OCI-LY7 (cell line): Measurements from ENCODE around the gene FOXL2. TPM values are rescaled to one million over a fixed set of nuclear protein-coding genes. Genes with fewer than 3 reads are reported as not detected.

Source experiments
- BruUV-seq: library from RNA; stranded (reverse); fragments of 400-500 nt; replicated peaks from 2 replicates; lab custom pipeline; 2021; lab: Mats Ljungman, UMichigan
- CTCF ChIA-PET: fragments of 300-600 bp; sonication (Branson Sonifier 250); formaldehyde crosslinking; loops from one replicate; lab custom pipeline; 2022; ENCODE audit warnings: antibody characterized with exemption; ENCODE audit not compliant: unreplicated experiment; lab: Charles Lee
- POLR2A ChIA-PET: fragments of 300-600 bp; sonication (Branson Sonifier 250); formaldehyde crosslinking; loops from one replicate; lab custom pipeline; 2022; ENCODE audit warnings: antibody characterized with exemption; lab: Charles Lee
- DNase-seq: peaks from one replicate; pipeline ENCODE4 v3.0.0-alpha.2; 2015; ENCODE audit warnings: low spot score
- H2AFZ ChIP-seq: fragments of 200-600 bp; sonication (generic), shearing (Covaris generic); 2 replicates; pipeline ENCODE4 v1.6.1; 2014; ENCODE audit warnings: mild to moderate bottlenecking, antibody characterized with exemption, low read length, moderate library complexity
- H3K27ac ChIP-seq: fragments of 200-600 bp; sonication (generic); 2 replicates; pipeline ENCODE4 v1.5.1; 2014; ENCODE audit warnings: mixed run types, low read depth, mild to moderate bottlenecking, moderate library complexity, low read length, inconsistent platforms; ENCODE audit not compliant: poor library complexity, severe bottlenecking
- H3K36me3 ChIP-seq: fragments of 200-600 bp; sonication (generic); 2 replicates; pipeline ENCODE4 v1.6.1; 2014; ENCODE audit warnings: mild to moderate bottlenecking, antibody characterized with exemption, low read length, moderate library complexity, mixed read lengths; ENCODE audit not compliant: insufficient read depth
- H3K4me1 ChIP-seq: fragments of 200-600 bp; sonication (generic); 2 replicates; pipeline ENCODE4 v1.5.1; 2014; ENCODE audit warnings: mild to moderate bottlenecking, low read length; ENCODE audit not compliant: insufficient read depth, poor library complexity, severe bottlenecking
- H3K4me2 ChIP-seq: fragments of 200-600 bp; sonication (generic); 2 replicates; pipeline ENCODE4 v1.6.1; 2014; ENCODE audit warnings: mild to moderate bottlenecking, low read length
- H3K4me3 ChIP-seq: fragments of 200-600 bp; sonication (generic); 2 replicates; pipeline ENCODE4 v1.5.1; 2014; ENCODE audit warnings: mild to moderate bottlenecking, low read depth, low read length; ENCODE audit not compliant: poor library complexity, severe bottlenecking
- H3K79me2 ChIP-seq: fragments of 200-600 bp; sonication (generic); 2 replicates; pipeline ENCODE4 v1.6.1; 2016; ENCODE audit warnings: low read depth, mild to moderate bottlenecking, low read length, moderate library complexity, mixed read lengths; ENCODE audit not compliant: insufficient read depth
- H3K9me2 ChIP-seq: fragments of 200-600 bp; sonication (generic); 2 replicates; pipeline ENCODE4 v1.6.1; 2016; ENCODE audit warnings: mild to moderate bottlenecking, low read length, mixed read lengths; ENCODE audit not compliant: insufficient read depth
- H3K9me3 ChIP-seq: fragments of 200-600 bp; sonication (generic); 2 replicates; pipeline ENCODE4 v1.6.1; 2014; ENCODE audit warnings: mild to moderate bottlenecking, mixed run types, low read length, mixed read lengths
- H4K20me1 ChIP-seq: fragments of 200-600 bp; sonication (generic); 2 replicates; pipeline ENCODE4 v1.6.1; 2014; ENCODE audit warnings: mild to moderate bottlenecking, antibody characterized with exemption, low read length, moderate library complexity, mixed read lengths; ENCODE audit not compliant: insufficient read depth
- EZH2phosphoT487 ChIP-seq: fragments of 200-600 bp; sonication (generic); IDR thresholded peaks from 2 replicates; pipeline ENCODE4 v1.6.1; 2018; ENCODE audit warnings: low read depth, borderline replicate concordance, mild to moderate bottlenecking, mixed run types, antibody characterized with exemption, low read length, moderate library complexity, mixed read lengths
- intact Hi-C: fragments of 100-400 bp; cut with micrococcal nuclease; formaldehyde crosslinking; loops from one replicate; pipeline ENCODE4 v1.10.0; 2022; ENCODE audit not compliant: unreplicated experiment
- total RNA-seq, 2 experiments: library from RNA; depleted of rRNA in 1 of 2; stranded (reverse); fragments of >200 nt in 1 of 2; shearing (Covaris generic) in 1 of 2; gene quantifications; 2 replicates each; pipeline ENCODE4 v1.2.3, GENCODE V29; 2014 to 2022
- TF ChIP-seq, protein P1 (sequence below): fragments of 200-600 bp; sonication (generic); conservative IDR thresholded peaks from 2 replicates; pipeline ENCODE4 v1.5.1; 2014; ENCODE audit warnings: mild to moderate bottlenecking, antibody characterized with exemption, low read length, moderate library complexity, mixed read lengths

The FOXL2 gene
- total RNA-seq, 2 experiments from 2014 or later = not detected

DNA sequence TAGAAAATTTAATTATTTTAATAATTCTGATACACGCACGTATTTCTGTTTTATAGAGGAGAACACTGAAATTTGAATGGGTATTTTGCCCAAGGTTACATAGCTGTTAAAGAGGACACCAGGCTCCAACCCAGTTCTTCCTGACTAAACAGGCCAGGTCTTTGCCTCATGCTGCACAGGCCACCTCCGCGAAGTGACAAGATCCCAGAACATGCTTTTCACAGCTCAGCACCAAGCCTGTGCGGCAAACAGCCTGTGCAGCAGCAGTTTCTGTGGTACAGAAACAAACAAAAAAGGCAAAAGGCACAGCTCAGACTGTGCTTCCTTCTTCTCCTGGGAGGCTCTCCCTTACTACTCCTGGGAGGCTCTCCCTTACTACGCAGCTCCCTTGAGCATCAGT lies 6.5 kb downstream of the FOXL2 start:
- BruUV-seq = no TSS peak
- H3K36me3 ChIP-seq = no peaks in the 10 kb centered on the region
- H3K79me2 ChIP-seq = no peaks in the 10 kb centered on the region
- H3K9me2 ChIP-seq = no peaks in the 10 kb centered on the region
- H3K9me3 ChIP-seq = no peaks in the 10 kb centered on the region
- no peaks in the 10 kb centered on the region for H4K20me1 ChIP-seq
- H3K4me1 ChIP-seq = peaks cover 4% of the 10 kb centered on the region
- H3K4me2 ChIP-seq = no peak overlapping the region
- ChIA-PET CTCF (interaction anchor here (0.6 kb wide), 1 partner anchor 555 kb away, joined by 3 read pairs; no protein-coding TSS in a partner anchor), POLR2A (interaction anchor here (0.5 kb wide), 1 partner anchor 183 kb away, joined by 3 read pairs; no protein-coding TSS in a partner anchor)
- intact Hi-C loops = no loop called here
- TF ChIP-seq, protein P1, sequence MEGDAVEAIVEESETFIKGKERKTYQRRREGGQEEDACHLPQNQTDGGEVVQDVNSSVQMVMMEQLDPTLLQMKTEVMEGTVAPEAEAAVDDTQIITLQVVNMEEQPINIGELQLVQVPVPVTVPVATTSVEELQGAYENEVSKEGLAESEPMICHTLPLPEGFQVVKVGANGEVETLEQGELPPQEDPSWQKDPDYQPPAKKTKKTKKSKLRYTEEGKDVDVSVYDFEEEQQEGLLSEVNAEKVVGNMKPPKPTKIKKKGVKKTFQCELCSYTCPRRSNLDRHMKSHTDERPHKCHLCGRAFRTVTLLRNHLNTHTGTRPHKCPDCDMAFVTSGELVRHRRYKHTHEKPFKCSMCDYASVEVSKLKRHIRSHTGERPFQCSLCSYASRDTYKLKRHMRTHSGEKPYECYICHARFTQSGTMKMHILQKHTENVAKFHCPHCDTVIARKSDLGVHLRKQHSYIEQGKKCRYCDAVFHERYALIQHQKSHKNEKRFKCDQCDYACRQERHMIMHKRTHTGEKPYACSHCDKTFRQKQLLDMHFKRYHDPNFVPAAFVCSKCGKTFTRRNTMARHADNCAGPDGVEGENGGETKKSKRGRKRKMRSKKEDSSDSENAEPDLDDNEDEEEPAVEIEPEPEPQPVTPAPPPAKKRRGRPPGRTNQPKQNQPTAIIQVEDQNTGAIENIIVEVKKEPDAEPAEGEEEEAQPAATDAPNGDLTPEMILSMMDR = no peak
- TF ChIP-seq EZH2phosphoT487 = no peak
- no peak overlapping the region for H3K4me3 ChIP-seq
- H2AFZ ChIP-seq = no peak overlapping the region
- no peak for DNase-seq
- no peak overlapping the region for H3K27ac ChIP-seq

DNA sequence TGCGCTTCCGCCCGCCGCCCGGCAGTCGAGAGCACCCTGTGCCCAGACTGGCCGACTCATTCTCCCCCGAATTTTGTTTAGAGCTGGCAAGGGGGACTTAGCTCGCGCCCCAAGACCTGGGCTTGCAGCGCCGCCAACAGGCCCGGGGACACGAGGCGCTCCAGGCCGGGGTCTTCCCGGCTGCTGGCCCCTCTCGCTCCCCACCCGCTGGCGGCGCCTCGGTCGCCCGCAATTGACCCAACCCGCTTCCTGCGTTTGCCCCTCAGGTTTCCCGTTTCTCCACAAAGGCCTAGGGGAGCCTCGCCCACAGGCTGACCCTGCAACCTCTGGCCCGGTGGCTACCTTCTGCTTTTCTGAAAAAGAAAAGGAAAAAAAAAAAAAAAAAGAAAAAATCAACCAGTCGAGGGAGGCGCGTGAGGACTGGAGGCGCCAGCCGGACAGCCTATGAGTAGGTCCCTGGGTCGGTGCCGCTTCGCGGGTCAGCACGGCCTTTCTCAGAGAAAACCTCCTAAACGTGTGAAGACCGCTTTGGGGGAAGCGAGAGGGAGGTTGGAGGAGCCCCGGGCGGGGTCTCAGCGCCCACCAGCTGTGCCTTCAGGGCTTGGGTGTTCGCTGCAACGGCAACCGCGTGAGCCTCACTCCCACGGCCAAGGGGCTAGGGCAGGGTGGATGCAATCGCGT lies 7.2 kb downstream of the FOXL2 start:
- Histone ChIP-seq H3K79me2 (no peaks in the 10 kb centered on the region), H3K4me1 (peaks cover 6% of the 10 kb centered on the region), H2AFZ (no peak overlapping the region), H3K9me2 (no peaks in the 10 kb centered on the region), H3K4me3 (no peak overlapping the region), H3K27ac (no peak overlapping the region), H4K20me1 (no peaks in the 10 kb centered on the region), H3K4me2 (no peak overlapping the region), H3K36me3 (no peaks in the 10 kb centered on the region), H3K9me3 (no peaks in the 10 kb centered on the region)
- TF ChIP-seq, protein P1 = no peak
- TF ChIP-seq EZH2phosphoT487 = no peak
- intact Hi-C loops = no loop called here
- ChIA-PET CTCF (interaction anchor here (0.6 kb wide), 1 partner anchor 556 kb away, joined by 3 read pairs; no protein-coding TSS in a partner anchor), POLR2A (no interaction called here)
- DNase-seq = no peak
- BruUV-seq = no TSS peak

DNA sequence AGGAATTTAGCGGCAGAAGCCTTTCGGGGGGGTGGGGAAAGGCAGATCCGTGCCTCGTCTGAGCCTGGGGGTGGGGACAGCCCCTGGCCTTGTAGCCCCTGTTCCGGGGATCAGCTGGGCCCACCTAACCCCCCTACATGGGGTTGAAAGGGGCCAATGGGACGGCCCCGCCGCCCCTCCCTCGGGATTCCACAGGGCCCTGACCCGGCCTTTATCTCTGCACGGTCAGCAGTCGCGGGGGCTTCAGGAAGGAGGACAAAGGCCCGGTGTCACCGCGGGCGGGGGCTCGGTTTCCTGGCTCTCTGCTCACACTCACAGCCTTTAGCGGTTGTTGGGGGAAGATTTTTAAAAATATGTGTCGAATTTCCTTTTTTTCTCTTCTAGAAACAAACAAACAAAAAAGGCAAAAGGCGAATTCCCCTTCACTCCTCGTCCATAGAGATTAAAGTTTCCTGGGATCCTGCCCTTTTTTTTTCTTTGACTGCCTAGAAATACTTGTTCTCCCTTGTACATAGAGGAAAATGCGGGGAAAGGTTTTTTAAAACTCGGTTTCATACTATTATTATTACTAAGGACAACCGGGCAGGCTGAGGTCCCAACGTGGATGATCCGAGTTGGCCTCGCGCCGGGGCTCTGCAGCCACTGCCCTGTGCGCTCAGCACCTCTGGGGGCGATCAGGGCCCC lies 7.9 kb downstream of the FOXL2 start:
- intact Hi-C loops = no loop called here
- CTCF ChIA-PET = no interaction called here

More for the DNA sequence above, 7.9 kb downstream of the FOXL2 start:
- no peak for TF ChIP-seq EZH2phosphoT487
- TF ChIP-seq, protein P1 = no peak
- Histone ChIP-seq H3K4me3 (no peak overlapping the region), H3K79me2 (no peaks in the 10 kb centered on the region), H4K20me1 (no peaks in the 10 kb centered on the region), H3K9me2 (no peaks in the 10 kb centered on the region), H3K36me3 (no peaks in the 10 kb centered on the region), H3K4me2 (no peak overlapping the region), H3K4me1 (peaks cover 6% of the 10 kb centered on the region), H3K9me3 (no peaks in the 10 kb centered on the region), H3K27ac (no peak overlapping the region), H2AFZ (no peak overlapping the region)
- no peak for DNase-seq
- BruUV-seq = no TSS peak
- POLR2A ChIA-PET = no interaction called here
